Endothelial cell of umbilical vein (primary cell): ENCODE measurements around the gene FOXF1.

ENCODE experiments used
- CTCF ChIP-seq, 2 donors: IDR thresholded peaks; 1 replicate in 1 of 2; 2 replicates in 1 of 2; pipeline ENCODE4 v1.5.1; 2011; ENCODE audit warnings: low read length in 2 of 2, mild to moderate bottlenecking in 2 of 2, moderate library complexity in 2 of 2, control low read depth in 1 of 2, inconsistent platforms in 1 of 2, low read depth in 1 of 2; ENCODE audit not compliant: insufficient read depth in 1 of 2; ENCODE audit errors: extremely low read depth in 1 of 2
- EZH2 ChIP-seq: IDR thresholded peaks from 2 replicates; pipeline ENCODE4 v1.6.1; 2012; ENCODE audit warnings: borderline replicate concordance, low read depth, mild to moderate bottlenecking, moderate library complexity, low read length, inconsistent platforms; ENCODE audit not compliant: severe bottlenecking
- FOS ChIP-seq: IDR thresholded peaks from 2 replicates; pipeline ENCODE4 v1.6.1; 2011; ENCODE audit warnings: mild to moderate bottlenecking, low read length, moderate library complexity, borderline replicate concordance; ENCODE audit not compliant: insufficient read depth
- GATA2 ChIP-seq: IDR thresholded peaks from 2 replicates; pipeline ENCODE4 v1.7.0; 2011; ENCODE audit warnings: low read depth, mild to moderate bottlenecking, moderate library complexity, mixed read lengths, low read length; ENCODE audit not compliant: insufficient read length, insufficient read depth
- JUN ChIP-seq: IDR thresholded peaks from 2 replicates; pipeline ENCODE4 v1.6.1; 2011; ENCODE audit warnings: borderline replicate concordance, low read depth; ENCODE audit not compliant: insufficient read length, insufficient read depth
- MAX ChIP-seq: IDR thresholded peaks from 2 replicates; pipeline ENCODE4 v1.6.1; 2011; ENCODE audit not compliant: insufficient read depth, insufficient read length
- MYC ChIP-seq: IDR thresholded peaks from one replicate; pipeline ENCODE4 v1.6.1; 2011; ENCODE audit warnings: mild to moderate bottlenecking, low read depth, low read length
- POLR2A ChIP-seq: IDR thresholded peaks from 2 replicates; pipeline ENCODE4 v1.6.1; 2012; ENCODE audit warnings: low read depth, mild to moderate bottlenecking, control low read depth, low read length
- POLR2AphosphoS5 ChIP-seq: IDR thresholded peaks from 2 replicates; pipeline ENCODE4 v1.6.1; 2012; ENCODE audit warnings: low read depth, mild to moderate bottlenecking, control low read depth, low read length, moderate library complexity; ENCODE audit not compliant: insufficient read depth

GRCh38 chr16:86558355-86559193 is 48.2 kb downstream of the FOXF1 start:
- TF ChIP-seq EZH2: no peak
- TF ChIP-seq CTCF (IDR thresholded peaks at IDR 0.05; ENCODE audit: extremely low read depth in 1 of 2, insufficient read depth in 1 of 2, low read depth in 1 of 2, low read length in 2 of 2): no peak
- TF ChIP-seq MAX: no peak
- no peak for TF ChIP-seq POLR2AphosphoS5
- no peak for TF ChIP-seq POLR2A
- no peak for TF ChIP-seq JUN
- no peak for TF ChIP-seq MYC
- TF ChIP-seq FOS: no peak
- no peak for TF ChIP-seq GATA2
